Measurements from ENCODE around the gene RBM12.

GRCh38 chr20:35699957-35700624 is 35.4 kb upstream of the RBM12 start:
- TF ChIP-seq FOXK2 (IDR thresholded peaks at IDR 0.05) (no peak), ZNF384 (IDR thresholded peaks at IDR 0.05) (no peak), TARDBP (IDR thresholded peaks at IDR 0.05) (no peak)
